WTC11 (cell line): Measurements from ENCODE around the gene ZNF835.

Source experiments
- CREB1 ChIP-seq: sonication (generic); formaldehyde crosslinking; IDR thresholded peaks from 2 replicates; pipeline ENCODE4 v1.8.0; 2023; ENCODE audit warnings: mild to moderate bottlenecking, missing genetic modification reagents
- SMAD3 ChIP-seq: sonication (generic); formaldehyde crosslinking; IDR thresholded peaks from 2 replicates; pipeline ENCODE4 v1.8.0; 2022; ENCODE audit warnings: missing genetic modification reagents, mild to moderate bottlenecking, borderline replicate concordance
- TEAD4 ChIP-seq: sonication (generic); formaldehyde crosslinking; IDR thresholded peaks from 2 replicates; pipeline ENCODE4 v1.8.0; 2022; ENCODE audit warnings: mild to moderate bottlenecking, missing genetic modification reagents
- TF ChIP-seq, protein P1 (sequence below): sonication (generic); formaldehyde crosslinking; IDR thresholded peaks from 2 replicates; pipeline ENCODE4 v1.8.1; 2022; ENCODE audit warnings: mild to moderate bottlenecking, missing genetic modification reagents, moderate library complexity, borderline replicate concordance
- TF ChIP-seq, protein P2 (sequence below): sonication (generic); formaldehyde crosslinking; IDR thresholded peaks from 2 replicates; pipeline ENCODE4 v1.8.0; 2023; ENCODE audit warnings: missing genetic modification reagents
- TF ChIP-seq, protein P3 (sequence below): fragments of 200-600 bp; IDR thresholded peaks from 2 replicates; pipeline ENCODE4 v1.8.0; 2022; ENCODE audit warnings: antibody characterized with exemption

DNA sequence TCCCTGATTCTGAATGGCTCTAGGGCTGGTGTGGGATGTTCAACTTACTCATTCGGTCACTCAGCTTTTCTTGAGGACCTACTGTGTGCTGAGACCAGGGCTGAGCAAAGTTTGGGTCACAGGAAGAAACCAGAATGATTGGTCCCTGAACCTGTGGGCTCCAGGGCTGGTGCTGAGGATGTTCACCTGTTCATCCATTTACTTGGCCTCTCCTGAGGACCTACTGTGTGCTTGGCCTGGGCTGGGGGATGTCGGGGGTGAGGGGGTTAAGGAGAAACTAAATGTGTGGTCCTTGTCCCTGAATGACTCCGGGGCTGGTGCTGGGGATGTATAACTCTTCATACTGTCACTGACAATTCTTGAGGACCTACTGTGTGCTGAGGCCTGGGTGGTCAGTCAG lies 10.3 kb downstream of the ZNF835 start:
- TF ChIP-seq, protein P1, sequence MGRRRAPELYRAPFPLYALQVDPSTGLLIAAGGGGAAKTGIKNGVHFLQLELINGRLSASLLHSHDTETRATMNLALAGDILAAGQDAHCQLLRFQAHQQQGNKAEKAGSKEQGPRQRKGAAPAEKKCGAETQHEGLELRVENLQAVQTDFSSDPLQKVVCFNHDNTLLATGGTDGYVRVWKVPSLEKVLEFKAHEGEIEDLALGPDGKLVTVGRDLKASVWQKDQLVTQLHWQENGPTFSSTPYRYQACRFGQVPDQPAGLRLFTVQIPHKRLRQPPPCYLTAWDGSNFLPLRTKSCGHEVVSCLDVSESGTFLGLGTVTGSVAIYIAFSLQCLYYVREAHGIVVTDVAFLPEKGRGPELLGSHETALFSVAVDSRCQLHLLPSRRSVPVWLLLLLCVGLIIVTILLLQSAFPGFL (CRISPR knock-in tag) = no peak
- TF ChIP-seq TEAD4 (CRISPR knock-in tag) (no peak), CREB1 (CRISPR knock-in tag) (no peak), SMAD3 (CRISPR knock-in tag) (no peak)
- TF ChIP-seq, protein P2, sequence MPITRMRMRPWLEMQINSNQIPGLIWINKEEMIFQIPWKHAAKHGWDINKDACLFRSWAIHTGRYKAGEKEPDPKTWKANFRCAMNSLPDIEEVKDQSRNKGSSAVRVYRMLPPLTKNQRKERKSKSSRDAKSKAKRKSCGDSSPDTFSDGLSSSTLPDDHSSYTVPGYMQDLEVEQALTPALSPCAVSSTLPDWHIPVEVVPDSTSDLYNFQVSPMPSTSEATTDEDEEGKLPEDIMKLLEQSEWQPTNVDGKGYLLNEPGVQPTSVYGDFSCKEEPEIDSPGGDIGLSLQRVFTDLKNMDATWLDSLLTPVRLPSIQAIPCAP = no peak
- TF ChIP-seq, protein P3, sequence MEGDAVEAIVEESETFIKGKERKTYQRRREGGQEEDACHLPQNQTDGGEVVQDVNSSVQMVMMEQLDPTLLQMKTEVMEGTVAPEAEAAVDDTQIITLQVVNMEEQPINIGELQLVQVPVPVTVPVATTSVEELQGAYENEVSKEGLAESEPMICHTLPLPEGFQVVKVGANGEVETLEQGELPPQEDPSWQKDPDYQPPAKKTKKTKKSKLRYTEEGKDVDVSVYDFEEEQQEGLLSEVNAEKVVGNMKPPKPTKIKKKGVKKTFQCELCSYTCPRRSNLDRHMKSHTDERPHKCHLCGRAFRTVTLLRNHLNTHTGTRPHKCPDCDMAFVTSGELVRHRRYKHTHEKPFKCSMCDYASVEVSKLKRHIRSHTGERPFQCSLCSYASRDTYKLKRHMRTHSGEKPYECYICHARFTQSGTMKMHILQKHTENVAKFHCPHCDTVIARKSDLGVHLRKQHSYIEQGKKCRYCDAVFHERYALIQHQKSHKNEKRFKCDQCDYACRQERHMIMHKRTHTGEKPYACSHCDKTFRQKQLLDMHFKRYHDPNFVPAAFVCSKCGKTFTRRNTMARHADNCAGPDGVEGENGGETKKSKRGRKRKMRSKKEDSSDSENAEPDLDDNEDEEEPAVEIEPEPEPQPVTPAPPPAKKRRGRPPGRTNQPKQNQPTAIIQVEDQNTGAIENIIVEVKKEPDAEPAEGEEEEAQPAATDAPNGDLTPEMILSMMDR = no peak
